Tibial nerve (tissue), 4 donors: ENCODE results near the gene ARFRP1.

ENCODE experiments used
- CTCF ChIP-seq, 5 experiments: fragments of 200-600 bp in 3 of 5; fragments of 450-650 bp in 2 of 5; sonication (generic) in 3 of 5; IDR thresholded peaks; one replicate each; pipeline ENCODE4 v1.5.1; 2016 to 2019; ENCODE audit warnings: antibody characterized with exemption in 5 of 5, mild to moderate bottlenecking in 3 of 5, moderate library complexity in 2 of 5
- EP300 ChIP-seq, 2 donors: sonication (generic); formaldehyde crosslinking; IDR thresholded peaks; one replicate each; pipeline ENCODE4 v1.6.1; 2017; ENCODE audit warnings: antibody characterized with exemption in 2 of 2, mild to moderate bottlenecking in 1 of 2
- POLR2A ChIP-seq, 2 donors: fragments of 450-650 bp; IDR thresholded peaks; one replicate each; pipeline ENCODE4 v1.6.1; 2017; ENCODE audit warnings: antibody characterized with exemption in 2 of 2, mild to moderate bottlenecking in 2 of 2, moderate library complexity in 2 of 2

- TF ChIP-seq POLR2A (IDR thresholded peaks at IDR 0.05) (no peak), CTCF (IDR thresholded peaks at IDR 0.05) (no peak), EP300 (IDR thresholded peaks at IDR 0.05) (no peak)
These were observed 29.3 kb upstream of the ARFRP1 start for GRCh38 chr20:63736893-63737694.
